Ishikawa (cell line): ENCODE data around the gene LRRC18.

Source experiments
- CEBPB ChIP-seq: IDR thresholded peaks from 2 replicates; pipeline ENCODE4 v1.6.1; 2012
- CREB1 ChIP-seq: IDR thresholded peaks from 2 replicates; pipeline ENCODE4 v1.6.1; 2012; ENCODE audit warnings: low read depth
- EGR1 ChIP-seq: IDR thresholded peaks from 2 replicates; pipeline ENCODE4 v1.6.1; 2012
- EP300 ChIP-seq: IDR thresholded peaks from 2 replicates; pipeline ENCODE4 v1.6.1; 2012; ENCODE audit warnings: borderline replicate concordance
- FOXM1 ChIP-seq: IDR thresholded peaks from 2 replicates; pipeline ENCODE4 v1.6.1; 2012; ENCODE audit warnings: low read depth, borderline replicate concordance
- NFIC ChIP-seq: IDR thresholded peaks from 2 replicates; pipeline ENCODE4 v1.6.1; 2012
- RAD21 ChIP-seq: IDR thresholded peaks from 2 replicates; pipeline ENCODE4 v1.6.1; 2012; ENCODE audit warnings: low read depth
- TAF1 ChIP-seq: IDR thresholded peaks from 2 replicates; pipeline ENCODE4 v1.6.1; 2012; ENCODE audit warnings: low read depth, mild to moderate bottlenecking
- TCF12 ChIP-seq: IDR thresholded peaks from 2 replicates; pipeline ENCODE4 v1.6.1; 2012; ENCODE audit warnings: low read depth
- TEAD4 ChIP-seq: IDR thresholded peaks from 2 replicates; pipeline ENCODE4 v1.6.1; 2012
- YY1 ChIP-seq: IDR thresholded peaks from 2 replicates; pipeline ENCODE4 v1.6.1; 2012; ENCODE audit warnings: low read depth
- ZBTB7A ChIP-seq: IDR thresholded peaks from 2 replicates; pipeline ENCODE4 v1.6.1; 2012; ENCODE audit warnings: low read depth
- TF ChIP-seq, protein P1 (sequence below): IDR thresholded peaks from 2 replicates; pipeline ENCODE4 v1.6.1; 2012
- TF ChIP-seq, protein P2 (sequence below): IDR thresholded peaks from 2 replicates; pipeline ENCODE4 v1.6.1; 2012
- TF ChIP-seq, protein P3 (sequence below): IDR thresholded peaks from 2 replicates; pipeline ENCODE4 v1.6.1; 2012; ENCODE audit warnings: low read depth, mild to moderate bottlenecking

The LRRC18 gene

DNA sequence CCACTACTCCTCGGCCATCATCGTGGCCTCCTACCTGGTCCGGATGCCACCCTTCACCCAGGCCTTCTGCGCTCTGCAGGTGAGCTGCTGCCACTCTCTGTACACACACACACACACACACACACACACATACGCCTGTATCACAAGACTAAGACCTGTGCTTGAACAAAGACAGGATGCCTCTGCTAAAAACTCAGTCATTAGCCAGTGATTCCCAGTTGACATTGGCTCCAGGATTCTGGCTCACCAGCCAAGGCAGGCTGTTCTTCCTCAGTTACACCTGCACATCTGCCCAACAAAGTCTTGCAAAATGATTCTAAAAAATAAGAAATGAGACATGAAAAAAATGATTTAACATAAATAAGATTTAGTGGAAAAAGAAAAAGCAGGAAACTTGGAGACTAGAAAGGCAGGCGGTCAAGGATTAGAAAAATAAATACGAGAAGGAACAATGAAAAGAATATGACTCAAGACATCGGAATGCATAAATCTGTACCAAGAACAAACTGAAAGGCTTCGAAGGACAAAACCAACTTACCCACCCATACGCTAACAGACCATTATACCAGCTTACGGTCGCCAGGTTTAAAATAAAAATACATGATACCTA, 7.4 kb upstream of the LRRC18 start:
- TF ChIP-seq CEBPB (no peak), TEAD4 (no peak), EP300 (no peak), TCF12 (no peak), YY1 (no peak), ZBTB7A (no peak), FOXM1 (no peak), RAD21 (no peak), TAF1 (no peak), EGR1 (no peak), CREB1 (no peak)
- TF ChIP-seq, protein P1, sequence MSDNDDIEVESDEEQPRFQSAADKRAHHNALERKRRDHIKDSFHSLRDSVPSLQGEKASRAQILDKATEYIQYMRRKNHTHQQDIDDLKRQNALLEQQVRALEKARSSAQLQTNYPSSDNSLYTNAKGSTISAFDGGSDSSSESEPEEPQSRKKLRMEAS, result no peak

DNA sequence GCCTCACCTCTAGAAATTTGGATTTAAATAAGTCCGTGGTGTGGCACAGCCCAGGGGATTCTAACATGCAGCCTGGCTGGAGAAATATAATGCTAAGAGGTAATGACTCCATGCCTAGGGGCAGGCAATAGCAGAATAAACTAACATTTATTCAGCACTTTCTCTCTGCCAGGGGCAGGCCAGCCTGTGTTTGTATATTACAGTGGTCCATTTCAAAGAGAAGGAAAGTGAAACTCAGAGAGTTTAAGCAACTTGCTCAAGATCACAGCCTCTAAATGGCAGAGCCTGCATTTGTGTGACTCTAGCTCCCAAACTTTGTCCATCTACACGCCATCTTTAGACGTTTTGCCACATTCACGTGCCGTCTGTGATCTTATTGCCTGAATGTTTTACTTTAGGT, 6.7 kb upstream of the LRRC18 start:
- TF ChIP-seq NFIC, result no peak
- TF ChIP-seq FOXM1, result no peak
- TF ChIP-seq, protein P2, sequence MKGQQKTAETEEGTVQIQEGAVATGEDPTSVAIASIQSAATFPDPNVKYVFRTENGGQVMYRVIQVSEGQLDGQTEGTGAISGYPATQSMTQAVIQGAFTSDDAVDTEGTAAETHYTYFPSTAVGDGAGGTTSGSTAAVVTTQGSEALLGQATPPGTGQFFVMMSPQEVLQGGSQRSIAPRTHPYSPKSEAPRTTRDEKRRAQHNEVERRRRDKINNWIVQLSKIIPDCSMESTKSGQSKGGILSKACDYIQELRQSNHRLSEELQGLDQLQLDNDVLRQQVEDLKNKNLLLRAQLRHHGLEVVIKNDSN, result no peak
- TF ChIP-seq TAF1, result no peak
- TF ChIP-seq, protein P3, sequence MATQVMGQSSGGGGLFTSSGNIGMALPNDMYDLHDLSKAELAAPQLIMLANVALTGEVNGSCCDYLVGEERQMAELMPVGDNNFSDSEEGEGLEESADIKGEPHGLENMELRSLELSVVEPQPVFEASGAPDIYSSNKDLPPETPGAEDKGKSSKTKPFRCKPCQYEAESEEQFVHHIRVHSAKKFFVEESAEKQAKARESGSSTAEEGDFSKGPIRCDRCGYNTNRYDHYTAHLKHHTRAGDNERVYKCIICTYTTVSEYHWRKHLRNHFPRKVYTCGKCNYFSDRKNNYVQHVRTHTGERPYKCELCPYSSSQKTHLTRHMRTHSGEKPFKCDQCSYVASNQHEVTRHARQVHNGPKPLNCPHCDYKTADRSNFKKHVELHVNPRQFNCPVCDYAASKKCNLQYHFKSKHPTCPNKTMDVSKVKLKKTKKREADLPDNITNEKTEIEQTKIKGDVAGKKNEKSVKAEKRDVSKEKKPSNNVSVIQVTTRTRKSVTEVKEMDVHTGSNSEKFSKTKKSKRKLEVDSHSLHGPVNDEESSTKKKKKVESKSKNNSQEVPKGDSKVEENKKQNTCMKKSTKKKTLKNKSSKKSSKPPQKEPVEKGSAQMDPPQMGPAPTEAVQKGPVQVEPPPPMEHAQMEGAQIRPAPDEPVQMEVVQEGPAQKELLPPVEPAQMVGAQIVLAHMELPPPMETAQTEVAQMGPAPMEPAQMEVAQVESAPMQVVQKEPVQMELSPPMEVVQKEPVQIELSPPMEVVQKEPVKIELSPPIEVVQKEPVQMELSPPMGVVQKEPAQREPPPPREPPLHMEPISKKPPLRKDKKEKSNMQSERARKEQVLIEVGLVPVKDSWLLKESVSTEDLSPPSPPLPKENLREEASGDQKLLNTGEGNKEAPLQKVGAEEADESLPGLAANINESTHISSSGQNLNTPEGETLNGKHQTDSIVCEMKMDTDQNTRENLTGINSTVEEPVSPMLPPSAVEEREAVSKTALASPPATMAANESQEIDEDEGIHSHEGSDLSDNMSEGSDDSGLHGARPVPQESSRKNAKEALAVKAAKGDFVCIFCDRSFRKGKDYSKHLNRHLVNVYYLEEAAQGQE, result no peak
- TF ChIP-seq ZBTB7A, result no peak
- TF ChIP-seq, protein P1, result no peak
- no peak for TF ChIP-seq TCF12
- no peak for TF ChIP-seq EGR1
- no peak for TF ChIP-seq CEBPB
- no peak for TF ChIP-seq TEAD4
- TF ChIP-seq YY1, result no peak
- TF ChIP-seq CREB1, result no peak
- no peak for TF ChIP-seq EP300
- TF ChIP-seq RAD21, result no peak

DNA sequence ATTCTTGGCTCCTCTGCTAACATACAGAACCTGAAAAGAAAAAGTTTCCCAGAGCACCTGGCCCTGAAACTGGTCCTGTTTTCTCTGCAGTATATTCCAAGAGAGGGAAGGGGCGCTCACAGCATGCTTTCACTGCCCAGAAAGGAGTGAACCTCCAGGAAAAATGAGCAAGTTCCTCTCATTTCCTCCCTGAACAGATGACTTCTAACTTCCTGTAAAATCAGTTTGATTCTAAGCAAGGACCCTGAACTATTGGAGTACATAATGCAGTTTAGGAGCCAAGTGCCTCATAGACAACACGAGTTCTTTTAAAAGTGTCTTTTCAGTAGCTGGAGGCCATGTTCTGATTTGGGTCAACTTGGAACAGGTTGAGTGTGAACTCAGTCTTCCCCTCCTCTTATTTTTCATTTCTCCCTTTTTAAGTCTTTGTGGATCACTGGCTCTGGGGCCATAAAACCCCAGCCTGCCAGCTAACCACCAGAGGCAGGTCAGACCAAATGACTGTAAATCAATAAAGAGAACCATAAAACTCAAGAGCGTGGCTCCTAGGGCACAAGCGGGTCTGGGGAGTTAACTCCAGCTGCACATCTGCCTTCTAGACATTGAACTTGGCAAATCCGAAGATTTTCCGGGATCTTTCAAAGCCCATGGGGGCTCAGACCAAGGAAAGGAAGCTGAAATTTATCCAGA, 5.9 kb upstream of the LRRC18 start:
- TF ChIP-seq EGR1 (no peak), FOXM1 (no peak), RAD21 (no peak), TAF1 (no peak), TEAD4 (no peak), CREB1 (no peak), ZBTB7A (no peak)
- TF ChIP-seq, protein P2, result no peak
- TF ChIP-seq, protein P1, result no peak
- TF ChIP-seq, protein P3, result no peak

DNA sequence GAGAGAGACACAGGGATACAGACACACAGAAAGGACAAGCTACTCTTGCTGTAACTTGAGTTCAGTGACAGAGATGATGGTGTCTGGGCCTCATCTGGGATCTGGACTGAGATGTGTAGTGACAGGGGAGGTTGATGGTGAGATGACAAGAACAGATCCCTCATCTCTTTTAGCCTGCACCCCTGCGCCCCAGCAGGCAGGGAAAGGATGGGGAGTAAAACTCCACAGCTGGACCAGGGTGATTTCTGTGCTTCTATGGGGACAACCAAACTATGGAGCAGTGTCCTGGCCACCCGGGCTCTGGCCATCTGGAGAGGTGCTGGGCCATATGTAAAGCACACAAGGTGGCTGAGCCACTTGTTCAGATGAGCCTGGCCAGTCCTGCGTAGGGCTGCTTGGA, 4.5 kb upstream of the LRRC18 start:
- TF ChIP-seq TEAD4 (no peak), TCF12 (no peak), EGR1 (no peak), ZBTB7A (no peak), CEBPB (no peak), RAD21 (no peak)

DNA sequence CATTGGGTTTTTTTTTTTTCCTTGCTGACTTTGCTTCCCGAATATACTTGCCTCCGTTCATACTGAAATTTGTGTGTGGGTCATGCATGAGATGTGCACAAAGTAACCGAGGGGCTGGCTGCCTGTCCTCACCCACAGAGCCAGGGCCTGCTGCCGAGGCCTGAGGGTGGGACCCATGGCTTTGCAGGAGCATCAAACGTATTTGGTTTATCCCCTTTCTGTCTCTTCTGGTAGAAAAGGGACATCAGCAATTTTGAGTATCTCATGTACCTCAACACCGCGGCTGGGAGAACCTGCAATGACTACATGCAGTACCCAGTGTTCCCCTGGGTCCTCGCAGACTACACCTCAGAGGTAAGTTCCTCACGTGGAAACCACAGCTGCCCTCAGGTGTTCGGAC, 3.5 kb upstream of the LRRC18 start:
- no peak for TF ChIP-seq EP300
- TF ChIP-seq ZBTB7A, result no peak
- TF ChIP-seq, protein P1, result no peak
- no peak for TF ChIP-seq TEAD4
- TF ChIP-seq TCF12, result no peak
- TF ChIP-seq YY1, result no peak
- no peak for TF ChIP-seq NFIC
- no peak for TF ChIP-seq RAD21
- TF ChIP-seq, protein P3, result no peak
- no peak for TF ChIP-seq CEBPB
- TF ChIP-seq TAF1, result no peak
- no peak for TF ChIP-seq FOXM1
- no peak for TF ChIP-seq EGR1
- TF ChIP-seq CREB1, result no peak
